HepG2 (cell line): ENCODE data around the gene PDE4D.

Experiments used
- ATF4 ChIP-seq, 2 experiments: fragments of 450-650 bp in 1 of 2; sonication (generic) in 1 of 2; formaldehyde crosslinking; IDR thresholded peaks; 2 replicates each; pipeline versions ENCODE4 v1.5.0 to v1.8.0; 2020 to 2022; ENCODE audit warnings: mild to moderate bottlenecking in 1 of 2, missing genetic modification reagents in 1 of 2
- BATF2 ChIP-seq: sonication (generic); formaldehyde crosslinking; IDR thresholded peaks from 2 replicates; pipeline ENCODE4 v1.8.0; 2022; ENCODE audit warnings: mild to moderate bottlenecking, missing genetic modification reagents, moderate library complexity
- CREB1 ChIP-seq, 2 experiments: fragments of 450-650 bp in 1 of 2; IDR thresholded peaks; 2 replicates each; pipeline ENCODE4 v1.6.1; 2016 to 2017; ENCODE audit warnings: control low read depth in 1 of 2, mild to moderate bottlenecking in 1 of 2, missing compliant biosample characterization in 1 of 2, missing genetic modification characterization in 1 of 2
- ELK4 ChIP-seq: sonication (generic); formaldehyde crosslinking; IDR thresholded peaks from 2 replicates; pipeline ENCODE4 v1.9.0; 2021; ENCODE audit warnings: missing genetic modification reagents, borderline replicate concordance
- EZH2 ChIP-seq: conservative IDR thresholded peaks from 2 replicates; pipeline ENCODE4 v1.6.1; 2012; ENCODE audit warnings: mild to moderate bottlenecking, low read depth, low read length, moderate library complexity
- NAIF1 ChIP-seq: sonication (generic); formaldehyde crosslinking; IDR thresholded peaks from 2 replicates; pipeline ENCODE4 v1.5.0; 2020; ENCODE audit warnings: mild to moderate bottlenecking, missing genetic modification reagents, borderline replicate concordance
- PRDM4 ChIP-seq: sonication (generic); formaldehyde crosslinking; IDR thresholded peaks from 2 replicates; pipeline ENCODE4 v1.9.0; 2021; ENCODE audit warnings: missing genetic modification reagents, borderline replicate concordance
- SMC3 ChIP-seq: IDR thresholded peaks from 2 replicates; pipeline ENCODE4 v1.6.1; 2011; ENCODE audit warnings: low read length, improper control_type of control experiment
- ZNF274 ChIP-seq: sonication (generic); formaldehyde crosslinking; IDR thresholded peaks from 2 replicates; pipeline ENCODE4 v1.5.1; 2020; ENCODE audit warnings: mild to moderate bottlenecking, missing genetic modification reagents
- ZNF660 ChIP-seq: sonication (generic); formaldehyde crosslinking; IDR thresholded peaks from 2 replicates; pipeline ENCODE4 v1.5.1; 2020; ENCODE audit warnings: mild to moderate bottlenecking, low read depth, missing genetic modification reagents, borderline replicate concordance

- TF ChIP-seq ATF4 (CRISPR knock-in tag; IDR thresholded peaks at IDR 0.05) (no peak), SMC3 (no peak), NAIF1 (CRISPR knock-in tag) (no peak), ZNF660 (CRISPR knock-in tag) (no peak), ZNF274 (CRISPR knock-in tag) (no peak), PRDM4 (no peak), BATF2 (CRISPR knock-in tag) (no peak), CREB1 (IDR thresholded peaks at IDR 0.05) (no peak), CREB1 (CRISPR knock-in tag; IDR thresholded peaks at IDR 0.05) (no peak), EZH2 (no peak), ELK4 (CRISPR knock-in tag) (no peak)
Measured at GRCh38 chr5:59412428-59412827, 481.1 kb downstream of the PDE4D start.
